GM19043 (cell line): ENCODE measurements around the gene LRRC10B.

ENCODE experiments used
- ATAC-seq: cut with Tn5 transposase; IDR thresholded peaks from one replicate; pipeline ENCODE4 v1.9.1; 2021; ENCODE audit warnings: low read depth; ENCODE audit not compliant: unreplicated experiment

The LRRC10B gene

DNA sequence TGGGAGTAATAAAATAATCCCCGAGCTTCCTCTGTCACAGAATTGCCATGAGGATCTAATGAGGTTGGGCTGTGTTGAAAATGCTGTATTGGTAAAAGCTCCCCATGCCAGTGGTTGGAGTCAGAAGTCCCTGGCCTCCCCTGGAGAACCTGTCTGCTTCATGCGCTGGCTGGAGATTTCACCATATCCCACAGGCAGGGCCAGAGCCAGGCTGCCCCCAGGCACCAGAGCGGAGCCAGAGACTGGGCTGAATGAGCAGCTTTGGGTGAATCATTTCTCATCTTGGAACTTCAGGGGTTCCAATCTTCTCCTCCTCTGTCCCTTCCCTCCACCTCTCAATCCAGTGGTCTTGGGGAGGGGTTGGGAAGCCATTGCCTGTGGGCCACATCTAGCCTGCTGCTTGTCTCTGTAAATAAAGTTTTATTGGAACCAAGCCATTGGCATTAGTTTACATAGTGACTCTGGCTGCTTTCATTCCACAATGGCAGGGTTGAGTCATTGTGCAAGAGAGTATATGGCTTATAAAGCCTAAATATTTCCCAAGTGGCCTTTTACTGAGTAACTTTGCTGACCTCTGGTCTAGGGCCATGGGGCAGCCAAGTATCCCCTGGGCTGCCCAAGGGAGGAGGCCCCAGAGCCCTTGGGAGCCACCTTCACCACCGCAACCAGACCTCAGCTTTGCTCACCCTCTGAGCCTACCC, 35.2 kb downstream of the LRRC10B start:
- ATAC-seq: no peak

DNA sequence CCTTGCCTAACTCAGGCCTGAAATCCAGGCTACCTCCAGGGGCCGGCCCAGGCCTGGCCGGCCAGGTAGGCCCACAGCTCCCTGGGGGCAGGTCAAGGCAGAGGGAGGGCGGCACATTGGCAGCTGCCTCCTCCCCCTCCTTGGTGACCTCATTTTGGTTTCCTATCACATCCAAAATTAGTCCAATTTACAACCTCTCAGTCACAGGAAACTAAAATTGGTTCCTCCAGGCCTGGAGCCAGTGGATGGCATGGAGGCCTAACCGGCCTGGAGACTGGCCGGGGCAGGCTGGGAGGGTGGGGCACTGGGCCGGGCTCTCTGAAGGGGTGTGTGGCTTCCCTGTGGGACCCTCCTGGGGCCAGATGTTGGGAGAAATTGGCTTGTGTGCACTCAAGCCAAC, 35.9 kb downstream of the LRRC10B start:
- no peak for ATAC-seq

DNA sequence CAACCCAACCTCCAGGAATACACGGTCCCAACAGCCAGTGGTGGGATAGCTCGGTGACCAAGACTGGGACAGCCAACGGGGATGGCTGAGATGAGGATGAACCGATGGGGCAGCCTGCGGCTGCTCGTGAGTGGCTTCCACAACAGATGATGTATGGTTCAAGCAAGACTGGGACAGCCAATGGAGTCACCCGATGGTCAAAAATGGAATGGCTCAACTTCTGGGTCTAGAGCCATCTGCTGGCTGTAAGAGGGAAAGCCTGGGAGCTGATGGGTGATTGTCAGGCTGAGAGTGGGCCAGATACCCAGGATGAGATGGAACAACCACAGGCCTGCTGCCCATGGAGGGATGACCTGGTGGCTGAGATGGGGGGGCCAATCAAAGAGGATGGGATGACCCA, 36.8 kb downstream of the LRRC10B start:
- no peak for ATAC-seq

DNA sequence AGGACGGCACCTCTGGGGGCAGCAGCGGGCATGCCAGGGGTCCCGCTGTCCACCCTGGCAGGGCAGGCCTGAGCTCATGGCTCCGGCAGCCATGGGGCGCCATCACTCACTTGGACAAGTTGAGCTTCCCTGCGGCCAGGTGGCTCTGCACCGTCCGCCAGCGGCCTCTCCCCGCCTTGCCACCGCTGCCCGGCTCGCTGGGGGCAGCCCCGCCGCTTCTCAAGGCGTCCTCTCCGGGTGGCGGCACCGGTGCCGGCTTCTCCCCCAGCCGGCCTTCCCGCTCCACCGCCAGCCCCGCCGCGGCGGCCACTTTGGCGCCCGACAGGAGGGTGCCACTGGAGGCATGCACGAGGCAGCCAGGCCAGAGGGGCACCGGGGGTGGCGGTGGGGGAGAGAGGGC, 37.4 kb downstream of the LRRC10B start:
- ATAC-seq: no peak

DNA sequence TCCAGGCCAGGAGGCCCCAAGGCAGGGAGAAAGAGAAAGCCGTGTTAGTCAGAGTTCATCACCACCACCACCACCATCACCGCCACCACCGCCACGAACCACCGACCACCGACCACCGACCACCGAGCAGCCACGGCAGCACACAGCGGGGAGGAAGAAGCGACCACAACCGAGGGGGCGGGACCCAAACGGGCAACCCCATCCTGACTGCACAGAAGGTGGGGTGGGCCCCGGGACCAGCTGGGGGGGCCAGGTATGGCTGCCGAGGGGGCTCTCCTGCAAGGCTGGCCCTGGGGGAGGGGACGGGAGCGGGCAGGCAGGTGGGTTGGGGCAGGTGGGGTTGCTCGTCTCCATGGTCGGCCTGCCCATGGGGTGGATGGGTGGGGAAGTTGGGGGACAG, 38.1 kb downstream of the LRRC10B start:
- no peak for ATAC-seq

DNA sequence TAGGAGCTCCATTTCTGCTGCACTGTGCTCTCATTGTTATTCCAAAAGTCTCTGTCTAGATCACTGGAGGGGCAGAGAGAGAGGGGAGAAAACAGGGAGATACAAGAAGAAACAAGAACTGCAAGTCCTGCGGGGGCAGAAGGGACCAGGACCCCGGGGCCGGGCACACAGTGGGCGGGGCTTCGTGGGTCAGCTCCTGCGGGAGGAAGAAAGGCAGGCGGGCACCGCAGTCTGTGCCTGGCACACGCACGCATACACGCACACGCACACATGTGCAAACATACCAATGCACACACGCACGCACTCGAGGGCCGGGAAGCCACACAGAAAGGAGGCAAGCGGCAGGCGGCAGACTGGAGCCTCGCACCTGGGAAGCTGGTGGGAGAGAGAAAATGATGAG, 38.7 kb downstream of the LRRC10B start:
- no peak for ATAC-seq

DNA sequence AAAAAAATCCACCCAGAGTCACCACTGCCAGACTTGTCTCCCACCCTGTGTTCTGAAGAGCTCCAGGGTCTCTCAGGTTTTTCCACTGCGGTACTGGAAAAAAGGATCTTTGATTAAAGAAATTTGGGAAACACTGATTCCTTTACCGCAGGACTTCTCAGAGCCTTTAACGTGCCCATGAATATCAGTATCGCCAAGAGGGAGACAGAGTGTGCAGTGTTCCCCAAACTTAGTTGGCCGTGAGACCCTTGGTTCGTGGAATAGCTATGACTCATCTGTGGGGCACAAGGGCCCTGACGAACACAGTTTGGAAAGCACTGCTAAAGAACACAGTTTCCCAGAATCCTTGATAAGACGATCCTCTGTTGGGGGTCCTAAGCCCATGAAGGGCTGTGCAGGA, 40.6 kb downstream of the LRRC10B start:
- ATAC-seq: no peak

DNA sequence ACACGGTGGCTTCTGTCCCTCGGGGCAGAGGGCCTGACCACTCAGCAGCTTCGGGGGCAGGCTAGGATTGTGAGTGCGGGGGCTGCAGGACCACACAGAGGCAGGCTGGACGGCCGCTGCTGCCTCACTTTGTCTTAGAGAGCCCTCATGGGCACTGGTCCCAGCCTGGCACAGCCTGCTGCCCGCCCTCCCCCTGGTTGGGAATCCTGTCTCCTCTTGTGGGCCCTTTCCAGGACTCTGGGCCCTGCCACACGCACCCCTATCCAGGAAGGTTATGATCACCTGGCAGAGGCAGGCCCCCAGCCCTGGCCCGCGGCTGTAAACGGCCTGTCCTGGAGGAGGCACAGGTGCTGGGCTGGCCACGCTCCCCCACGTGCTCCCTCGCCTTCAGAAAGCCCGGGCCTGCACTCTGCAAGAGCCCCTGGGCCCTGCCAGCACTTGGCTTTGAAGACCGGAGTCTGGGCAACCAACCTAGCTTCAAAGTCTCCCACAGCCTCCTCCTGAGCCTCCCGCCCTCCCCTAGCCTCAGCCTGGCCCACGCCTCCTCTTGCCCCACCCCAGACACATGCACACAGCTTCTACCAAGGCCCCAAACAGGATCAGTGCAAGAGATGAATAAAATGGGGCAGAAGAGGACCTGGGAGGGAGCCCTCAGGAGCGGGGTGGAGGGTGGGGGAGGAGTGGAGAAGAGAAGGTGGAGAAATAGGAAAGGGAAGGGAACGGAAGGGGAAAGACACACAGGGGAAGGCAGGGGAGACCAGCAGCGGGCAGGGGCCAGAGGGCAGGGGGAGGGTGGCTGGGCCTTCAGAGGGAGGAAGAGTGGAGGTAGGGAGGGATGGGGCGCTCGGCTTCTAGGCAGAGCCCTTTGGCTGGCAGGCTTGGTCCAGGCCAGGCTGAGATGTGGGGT, 41.4 kb downstream of the LRRC10B start:
- ATAC-seq: no peak

DNA sequence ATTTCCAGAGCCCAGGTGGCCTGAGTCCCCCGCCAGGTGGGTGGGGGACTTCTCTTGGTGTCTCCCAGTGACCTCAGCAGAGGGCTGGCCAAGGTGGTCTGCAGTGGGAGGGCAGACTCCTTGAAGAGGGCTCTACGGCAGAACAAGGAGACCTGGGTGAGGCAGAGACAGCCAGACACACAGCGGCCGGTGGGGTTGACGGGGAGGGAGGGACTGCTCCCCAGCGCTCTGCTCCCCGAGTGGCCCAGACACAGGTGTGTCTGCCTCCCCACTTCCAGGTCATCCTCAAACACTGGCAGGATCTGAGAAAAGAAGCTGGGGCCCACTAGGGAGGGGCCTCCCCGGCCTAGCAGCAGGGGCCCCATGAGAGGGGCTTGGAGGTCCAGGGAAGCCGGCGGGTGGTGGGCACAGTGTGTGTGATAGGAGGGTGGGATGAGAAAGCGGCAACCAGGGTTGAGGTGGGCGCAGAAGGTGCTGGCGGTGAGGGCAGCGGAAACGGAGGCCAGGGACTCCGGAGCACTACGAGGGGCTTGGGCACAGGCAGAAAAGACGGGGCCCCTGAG, 42.2 kb downstream of the LRRC10B start:
- no peak for ATAC-seq

DNA sequence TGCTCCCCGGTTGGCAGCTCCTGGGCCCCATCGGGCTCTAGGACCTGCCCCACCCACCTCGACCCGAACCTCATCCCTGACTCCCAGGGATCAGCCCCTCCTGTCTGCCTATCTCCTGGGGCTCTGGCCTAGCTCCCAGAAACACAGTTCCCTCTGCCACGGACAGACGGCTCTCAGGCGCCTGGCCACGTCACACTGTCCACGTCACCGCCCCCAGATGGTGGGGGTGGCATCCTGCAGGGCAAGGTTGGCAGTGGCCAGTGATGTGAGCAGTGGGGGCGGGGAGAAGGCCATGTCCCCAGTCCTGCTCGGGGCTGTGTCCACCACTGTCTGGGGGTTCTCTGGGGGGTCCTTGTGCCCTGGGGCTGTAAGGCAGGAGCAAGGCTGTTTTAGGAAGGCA, 43.1 kb downstream of the LRRC10B start:
- no peak for ATAC-seq

DNA sequence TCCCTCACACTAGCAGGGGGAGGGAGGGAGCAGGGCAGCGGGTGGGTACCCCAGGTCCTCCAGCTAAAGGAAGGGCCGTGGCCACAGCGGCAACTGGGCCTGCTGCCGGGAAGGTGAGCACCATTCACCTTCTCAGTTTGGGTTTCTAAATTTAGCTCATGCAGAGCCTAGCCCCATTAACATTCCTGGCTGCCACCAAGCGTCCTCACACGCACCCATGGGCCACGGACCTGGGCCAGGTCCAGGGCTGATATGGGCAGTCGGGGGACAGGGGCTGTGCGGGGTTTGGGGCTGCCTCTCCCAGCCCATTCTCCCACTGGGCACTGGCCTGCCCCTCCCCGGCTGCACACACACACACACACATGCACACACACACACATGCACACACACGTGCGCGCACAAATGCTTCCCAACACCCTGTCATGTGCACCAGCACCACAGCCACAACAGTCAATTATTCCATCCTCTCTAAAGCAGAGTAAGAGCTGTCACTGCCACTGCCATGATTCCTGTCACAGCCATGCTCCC, 43.6 kb downstream of the LRRC10B start:
- no peak for ATAC-seq

DNA sequence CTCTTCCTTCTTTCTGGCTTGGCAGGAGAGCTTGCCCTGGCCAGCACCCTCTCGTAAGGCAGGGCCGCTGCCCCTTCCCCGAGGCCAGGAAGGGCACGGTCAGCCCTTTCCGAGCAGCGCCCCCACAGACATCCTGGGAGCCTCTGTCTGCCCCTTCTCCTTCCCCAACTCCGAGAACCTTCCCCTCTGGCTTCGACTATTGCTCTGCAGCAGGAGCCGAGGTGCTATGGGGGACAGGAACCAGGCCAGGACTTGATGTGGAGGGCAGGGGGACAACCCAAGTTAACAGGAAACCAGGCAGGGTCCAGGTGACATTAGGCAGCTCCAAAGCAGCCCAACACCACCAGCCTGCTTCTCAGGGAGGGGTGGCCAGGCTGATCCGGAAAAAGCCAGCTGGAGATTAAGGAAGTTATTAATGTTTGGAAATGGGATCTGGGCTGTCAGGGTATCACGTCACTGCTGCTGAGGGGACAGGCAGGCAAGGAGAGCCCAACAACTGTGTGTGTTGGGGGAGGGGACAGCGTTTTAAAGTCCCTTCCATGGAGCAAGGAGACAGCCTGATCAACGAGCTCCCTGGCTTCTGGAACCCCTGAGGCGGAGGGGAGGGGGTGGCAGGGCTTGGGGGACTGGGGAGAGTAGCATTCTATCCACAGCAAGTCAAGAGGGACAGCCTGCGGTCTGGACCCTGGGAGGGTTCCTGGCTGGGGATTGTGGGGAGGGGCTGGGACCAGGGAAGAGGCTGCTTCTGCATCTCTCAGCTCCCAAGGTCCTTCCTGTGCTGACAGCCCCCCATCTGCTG, 45.0 kb downstream of the LRRC10B start:
- ATAC-seq: no peak

DNA sequence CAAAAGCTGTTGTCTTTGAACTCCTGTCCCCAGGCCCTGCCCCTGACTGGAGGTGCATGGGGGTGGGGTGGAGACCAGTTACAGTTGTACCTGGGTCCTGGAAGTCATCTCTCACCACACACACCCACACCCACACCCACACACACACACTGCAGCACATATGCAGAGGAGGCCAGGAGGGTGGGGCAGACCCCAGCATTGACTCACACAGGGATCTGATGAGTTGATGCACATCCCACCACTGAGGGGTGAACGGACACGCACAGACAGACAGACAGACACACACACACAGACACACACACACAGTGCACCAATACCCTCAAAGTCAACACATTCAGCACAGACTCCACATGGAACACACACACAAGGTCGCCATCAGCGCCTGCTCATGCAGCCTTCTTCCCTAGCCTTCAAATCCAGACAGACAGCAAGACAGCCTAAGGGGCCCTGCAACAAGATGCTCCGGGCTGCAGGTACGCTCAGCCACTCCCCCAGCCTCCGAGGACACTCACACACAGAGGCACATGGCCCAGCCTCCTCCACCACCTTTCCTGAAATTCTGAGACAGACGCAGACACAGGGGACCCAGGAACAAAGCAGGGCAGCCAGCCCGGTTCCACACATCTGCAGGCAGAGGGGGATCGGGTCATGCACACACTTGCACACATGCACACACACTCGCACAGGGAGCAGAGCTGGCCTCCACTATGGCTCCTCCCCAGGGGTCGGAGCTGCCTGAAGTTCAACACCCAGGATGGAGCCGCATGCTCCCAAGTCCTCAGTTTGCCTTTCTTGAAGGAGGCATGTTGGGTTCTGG, 45.8 kb downstream of the LRRC10B start:
- ATAC-seq: no peak

DNA sequence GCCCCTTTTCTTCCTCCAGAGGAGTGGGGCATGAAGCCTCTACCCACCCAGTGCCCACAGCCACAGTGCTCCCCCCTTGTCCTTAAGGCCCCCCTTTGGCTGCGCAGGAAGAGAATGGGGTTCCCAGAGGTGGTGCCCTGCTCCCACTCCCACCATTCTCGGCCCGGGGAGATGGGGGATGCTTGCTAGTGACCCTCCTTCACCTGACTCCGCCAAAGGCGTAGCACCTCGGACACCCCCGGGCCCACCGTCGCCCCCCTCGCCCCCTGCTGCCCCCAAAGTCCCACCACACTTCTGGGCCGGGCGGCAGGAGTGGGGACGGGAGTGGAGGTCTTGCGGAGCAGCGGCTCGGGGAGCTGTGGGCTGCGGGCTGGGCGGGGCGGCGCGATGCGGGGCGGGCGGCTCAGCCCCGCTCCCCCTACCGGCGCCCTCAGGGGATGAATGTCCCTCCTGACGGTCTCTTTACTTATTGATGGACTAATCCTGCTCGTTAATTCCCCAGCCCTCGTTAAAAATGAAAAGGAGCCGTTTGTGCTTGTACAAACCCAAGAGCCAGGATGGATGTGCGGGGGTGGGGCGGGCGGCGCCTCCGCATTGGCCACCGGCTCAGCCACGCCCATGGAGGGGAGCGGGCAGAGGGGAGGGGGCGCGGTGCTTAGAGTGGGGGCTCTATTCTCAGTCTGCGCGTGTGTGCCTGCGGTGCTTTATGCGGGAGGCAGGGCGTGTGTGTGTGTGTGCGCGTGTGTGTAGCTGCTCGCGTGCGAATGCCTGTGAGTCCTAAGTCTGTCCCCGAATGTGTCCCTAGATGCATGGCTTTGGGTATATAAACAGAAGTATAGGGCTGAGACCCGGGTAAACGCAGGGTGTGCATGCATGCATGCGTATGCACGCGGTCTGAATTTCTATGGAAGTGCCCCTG, 46.8 kb downstream of the LRRC10B start:
- ATAC-seq: no peak

DNA sequence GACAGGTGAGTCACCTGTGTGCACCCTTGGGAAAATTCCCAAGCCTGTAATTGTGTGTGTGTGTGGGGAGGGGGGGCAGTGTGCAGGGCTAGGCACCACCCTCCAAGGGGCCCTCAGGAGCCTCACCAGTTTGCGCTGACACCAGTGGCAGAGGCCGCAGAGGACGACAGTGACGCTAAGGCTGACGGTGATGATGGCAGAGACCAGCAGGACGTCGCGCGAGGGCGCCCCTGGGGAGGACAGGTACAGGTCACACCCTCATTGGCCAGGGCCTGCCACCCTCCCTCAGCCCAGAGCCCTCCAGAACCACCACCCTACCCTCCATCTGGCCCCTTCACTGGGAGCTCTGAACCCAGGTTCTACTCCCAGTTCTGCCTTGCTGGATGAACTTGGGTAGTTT, 47.4 kb downstream of the LRRC10B start:
- no peak for ATAC-seq

DNA sequence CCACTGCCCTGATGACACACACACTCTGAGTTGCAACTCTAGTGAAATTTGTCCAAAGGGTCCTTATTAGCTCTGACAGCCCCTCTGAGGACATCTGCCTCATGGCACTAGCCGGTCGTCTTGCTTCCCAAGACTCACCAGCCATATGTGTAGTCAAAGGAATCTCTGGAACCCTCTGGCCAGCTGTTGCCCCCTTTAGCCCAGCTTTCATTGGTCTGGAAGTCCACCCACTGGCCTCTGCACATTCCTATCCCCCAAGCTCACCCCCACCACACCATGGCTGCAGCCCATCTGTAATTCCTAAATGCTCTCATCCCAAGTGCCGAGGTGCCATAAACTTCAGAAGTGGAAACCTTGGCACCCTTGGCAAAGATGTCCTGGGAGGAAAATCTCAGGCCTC, 48.1 kb downstream of the LRRC10B start:
- ATAC-seq: no peak
